CD14-positive monocyte (primary cell): Measurements from ENCODE around the gene SPPL3. TPM values are rescaled to one million over a fixed set of nuclear protein-coding genes. Genes with fewer than 3 reads are reported as not detected.

ENCODE experiments used
- DNase-seq, 3 donors: peaks; one replicate each; pipeline ENCODE4 v3.0.0-alpha.2; 2011 to 2022
- H2AFZ ChIP-seq: 2 replicates; pipeline ENCODE4 v1.6.0; 2012; ENCODE audit warnings: mild to moderate bottlenecking, low read depth, low read length, inconsistent platforms; ENCODE audit not compliant: insufficient read depth, poor library complexity, severe bottlenecking
- H3K27ac ChIP-seq, 2 donors: 1 replicate in 1 of 2; 2 replicates in 1 of 2; pipeline ENCODE4 v1.5.1; 2012 to 2013; ENCODE audit warnings: low read length in 2 of 2, control low read depth in 1 of 2, inconsistent platforms in 1 of 2, low read depth in 1 of 2, mild to moderate bottlenecking in 1 of 2
- H3K27me3 ChIP-seq, 2 donors: one replicate each; pipeline versions ENCODE4 v1.6.0 to v1.6.1; 2011 to 2013; ENCODE audit warnings: low read length in 2 of 2; ENCODE audit not compliant: control insufficient read depth in 2 of 2, insufficient read depth in 2 of 2
- H3K36me3 ChIP-seq, 2 donors: replicated peaks in 1 of 2; 1 replicate in 1 of 2; 2 replicates in 1 of 2; pipeline versions ENCODE4 v1.5.1 to v1.6.1; 2012 to 2013; ENCODE audit warnings: low read length in 2 of 2, control low read depth in 1 of 2, inconsistent platforms in 1 of 2, mild to moderate bottlenecking in 1 of 2; ENCODE audit not compliant: insufficient read depth in 2 of 2, control insufficient read depth in 1 of 2
- H3K4me1 ChIP-seq, 2 donors: 1 replicate in 1 of 2; 2 replicates in 1 of 2; pipeline versions ENCODE4 v1.5.1 to v1.6.1; 2012 to 2013; ENCODE audit warnings: low read length in 2 of 2, control low read depth in 1 of 2, inconsistent platforms in 1 of 2, mild to moderate bottlenecking in 1 of 2, moderate library complexity in 1 of 2; ENCODE audit not compliant: insufficient read depth in 2 of 2, control insufficient read depth in 1 of 2
- H3K4me2 ChIP-seq: replicated peaks from 2 replicates; pipeline ENCODE3; 2012; ENCODE audit warnings: low read length, moderate library complexity, mild to moderate bottlenecking; ENCODE audit not compliant: poor library complexity, severe bottlenecking; ENCODE audit errors: extremely low read depth
- H3K4me3 ChIP-seq, 3 experiments: fragments of 200-600 bp in 1 of 3; sonication (generic) in 1 of 3; replicated peaks in 1 of 3; 1 replicate in 2 of 3; 2 replicates in 1 of 3; pipeline ENCODE4 v1.5.1; 2011 to 2013; ENCODE audit warnings: low read length in 3 of 3, mild to moderate bottlenecking in 3 of 3, control low read depth in 2 of 3, low read depth in 2 of 3, inconsistent platforms in 1 of 3, moderate library complexity in 1 of 3
- H3K79me2 ChIP-seq: 2 replicates; pipeline ENCODE4 v1.6.0; 2012; ENCODE audit warnings: mild to moderate bottlenecking, control low read depth, inconsistent platforms, low read length, moderate library complexity; ENCODE audit not compliant: insufficient read depth
- H3K9ac ChIP-seq: 2 replicates; pipeline ENCODE4 v1.6.0; 2017; ENCODE audit warnings: low read length, mild to moderate bottlenecking; ENCODE audit not compliant: insufficient read depth, poor library complexity, severe bottlenecking
- H3K9me3 ChIP-seq, 2 donors: replicated peaks in 1 of 2; 1 replicate in 1 of 2; 2 replicates in 1 of 2; pipeline versions ENCODE4 v1.5.1 to v1.6.1; 2012 to 2013; ENCODE audit warnings: low read length in 2 of 2, control low read depth in 1 of 2; ENCODE audit not compliant: control insufficient read depth in 1 of 2, insufficient read depth in 1 of 2
- H4K20me1 ChIP-seq: 2 replicates; pipeline ENCODE4 v1.6.0; 2012; ENCODE audit warnings: mild to moderate bottlenecking, low read length, control low read depth, moderate library complexity; ENCODE audit not compliant: insufficient read depth
- H3K27ac Mint-ChIP-seq, 7 donors: one replicate each; pipeline ENCODE4 v1.8.0; 2020; ENCODE audit warnings: mild to moderate bottlenecking in 7 of 7, mixed read lengths in 7 of 7, moderate library complexity in 6 of 7, inconsistent platforms in 2 of 7
- H3K27me3 Mint-ChIP-seq, 3 donors: one replicate each; pipeline ENCODE4 v1.8.0; 2021 to 2022; ENCODE audit warnings: low read depth in 3 of 3, mild to moderate bottlenecking in 3 of 3, mixed read lengths in 3 of 3, moderate library complexity in 3 of 3, inconsistent platforms in 1 of 3
- H3K36me3 Mint-ChIP-seq, 2 donors: one replicate each; pipeline ENCODE4 v1.8.0; 2020; ENCODE audit warnings: mixed read lengths in 2 of 2, inconsistent platforms in 1 of 2, mild to moderate bottlenecking in 1 of 2
- H3K4me1 Mint-ChIP-seq: one replicate; pipeline ENCODE4 v1.8.0; 2020; ENCODE audit warnings: mild to moderate bottlenecking, mixed read lengths
- H3K4me3 Mint-ChIP-seq, 2 donors: one replicate each; pipeline ENCODE4 v1.8.0; 2020; ENCODE audit warnings: mild to moderate bottlenecking in 2 of 2, mixed read lengths in 2 of 2, moderate library complexity in 1 of 2
- H3K9me3 Mint-ChIP-seq, 7 donors: one replicate each; pipeline ENCODE4 v1.8.0; 2020 to 2022; ENCODE audit warnings: mixed read lengths in 7 of 7, mild to moderate bottlenecking in 6 of 7, moderate library complexity in 6 of 7, inconsistent platforms in 2 of 7
- WGBS: methylation state at CpG from one replicate; pipeline ENCODE4 v1.1.5; 2013; ENCODE audit warnings: missing lambda C conversion rate; ENCODE audit not compliant: insufficient coverage; 5-methylcytosine and 5-hydroxymethylcytosine counted together
- intact Hi-C, 2 donors: fragments of 100-400 bp; cut with micrococcal nuclease; formaldehyde crosslinking; loops; one replicate each; pipeline versions ENCODE4 v1.15.0 to v1.15.1; 2023
- polyA plus RNA-seq, 3 donors: library from polyadenylated mRNA; depleted of rRNA in 1 of 3; unstranded in 2 of 3; stranded (reverse) in 1 of 3; fragments of 300-500 nt in 2 of 3; fragments of >200 nt in 1 of 3; fragmentation: Illumina TruSeq in 2 of 3; gene quantifications; 1 replicate in 2 of 3; 2 replicates in 1 of 3; pipeline ENCODE4 v1.2.3, GENCODE V29; 2012 to 2021
- TF ChIP-seq, protein P1 (sequence below): fragments of 200-600 bp; IDR thresholded peaks from one replicate; pipeline ENCODE4 v1.8.0; 2022; ENCODE audit warnings: antibody characterized with exemption, mild to moderate bottlenecking

SPPL3 gene
- polyA plus RNA-seq, 3 donors = 14.5 to 18.6 (median 18.5) TPM

DNA sequence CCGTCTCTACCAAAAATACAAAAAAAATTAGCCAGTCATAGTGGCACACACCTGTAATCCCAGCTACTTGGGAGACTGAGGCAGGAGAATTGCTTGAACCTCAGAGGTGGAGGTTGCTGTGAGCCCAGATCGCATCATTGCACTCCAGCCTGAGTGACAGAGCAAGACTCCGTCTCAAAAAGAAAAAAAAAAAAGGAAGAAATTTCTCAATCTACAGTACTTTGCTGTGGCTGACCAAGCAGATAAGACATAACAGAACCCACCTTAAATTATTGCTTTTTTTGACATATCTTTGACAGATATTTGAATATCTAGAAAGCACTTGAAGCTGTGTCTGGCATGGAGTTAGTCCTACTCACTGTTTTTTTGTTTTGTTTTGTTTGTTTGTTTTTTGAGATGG lies 39.3 kb upstream of the SPPL3 start:
- Mint-ChIP-seq H3K27ac (peak overlapping the region in 1 of 7 donors; percentile 45), H3K27me3 (peaks cover 0 to 2% (median 0%) of the 10 kb centered on the region in 3 donors), H3K4me3 (no peak overlapping the region), H3K36me3 (no peaks in the 10 kb centered on the region), H3K4me1 (peaks cover 47% of the 10 kb centered on the region), H3K9me3 (no peaks in the 10 kb centered on the region)
- TF ChIP-seq, protein P1, sequence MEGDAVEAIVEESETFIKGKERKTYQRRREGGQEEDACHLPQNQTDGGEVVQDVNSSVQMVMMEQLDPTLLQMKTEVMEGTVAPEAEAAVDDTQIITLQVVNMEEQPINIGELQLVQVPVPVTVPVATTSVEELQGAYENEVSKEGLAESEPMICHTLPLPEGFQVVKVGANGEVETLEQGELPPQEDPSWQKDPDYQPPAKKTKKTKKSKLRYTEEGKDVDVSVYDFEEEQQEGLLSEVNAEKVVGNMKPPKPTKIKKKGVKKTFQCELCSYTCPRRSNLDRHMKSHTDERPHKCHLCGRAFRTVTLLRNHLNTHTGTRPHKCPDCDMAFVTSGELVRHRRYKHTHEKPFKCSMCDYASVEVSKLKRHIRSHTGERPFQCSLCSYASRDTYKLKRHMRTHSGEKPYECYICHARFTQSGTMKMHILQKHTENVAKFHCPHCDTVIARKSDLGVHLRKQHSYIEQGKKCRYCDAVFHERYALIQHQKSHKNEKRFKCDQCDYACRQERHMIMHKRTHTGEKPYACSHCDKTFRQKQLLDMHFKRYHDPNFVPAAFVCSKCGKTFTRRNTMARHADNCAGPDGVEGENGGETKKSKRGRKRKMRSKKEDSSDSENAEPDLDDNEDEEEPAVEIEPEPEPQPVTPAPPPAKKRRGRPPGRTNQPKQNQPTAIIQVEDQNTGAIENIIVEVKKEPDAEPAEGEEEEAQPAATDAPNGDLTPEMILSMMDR = no peak
- Histone ChIP-seq H3K4me2 (no peak overlapping the region), H3K9me3 (no peaks in the 10 kb centered on the region), H3K27ac (no peak overlapping the region), H3K36me3 (no peaks in the 10 kb centered on the region), H3K27me3 (no peaks in the 10 kb centered on the region), H3K79me2 (no peaks in the 10 kb centered on the region), H3K4me1 (peaks cover 36 to 42% of the 10 kb centered on the region in 2 donors), H3K9ac (no peak overlapping the region), H3K4me3 (no peak overlapping the region), H4K20me1 (no peaks in the 10 kb centered on the region), H2AFZ (no peak overlapping the region)
- intact Hi-C loops = no loop called here
- DNase-seq = no peak
- WGBS = no CpG with 5 or more reads among the region's 3 CpGs

DNA sequence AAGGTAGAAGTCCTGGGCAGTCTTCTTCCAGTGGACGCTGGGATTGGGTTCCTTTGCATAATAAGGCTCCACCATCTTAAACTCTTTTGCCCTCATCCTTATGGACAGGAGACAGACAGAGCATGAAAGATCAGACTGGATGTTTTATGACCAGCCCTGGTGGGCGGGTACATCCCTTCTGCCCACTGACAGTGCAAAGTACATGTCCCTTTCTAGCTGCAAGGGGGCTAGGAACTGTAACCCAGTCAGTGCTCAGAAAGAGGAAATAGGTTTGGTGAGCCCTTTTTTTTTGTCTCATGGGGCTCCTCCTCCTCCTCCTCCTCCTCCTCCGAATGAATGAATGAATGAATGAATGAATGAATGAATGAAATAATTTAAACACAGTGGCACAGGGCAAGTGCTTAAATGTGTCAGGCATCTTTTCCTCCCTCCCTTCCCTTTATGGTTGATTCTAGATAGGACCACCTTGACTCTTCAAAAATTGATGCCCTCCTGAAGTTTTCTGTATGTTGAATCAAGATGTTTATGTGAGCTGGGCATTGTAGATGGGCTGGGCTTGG lies 37.8 kb upstream of the SPPL3 start:
- Histone ChIP-seq H3K27ac (no peak overlapping the region), H3K4me2 (no peak overlapping the region), H2AFZ (peak overlapping the region; percentile 23), H3K36me3 (no peaks in the 10 kb centered on the region), H3K4me1 (peaks cover 47 to 58% of the 10 kb centered on the region in 2 donors), H3K27me3 (no peaks in the 10 kb centered on the region), H3K9me3 (no peaks in the 10 kb centered on the region), H3K79me2 (no peaks in the 10 kb centered on the region), H3K9ac (no peak overlapping the region), H3K4me3 (no peak overlapping the region), H4K20me1 (no peaks in the 10 kb centered on the region)
- H3K9me3 Mint-ChIP-seq = no peaks in the 10 kb centered on the region
- no peaks in the 10 kb centered on the region for H3K36me3 Mint-ChIP-seq
- H3K4me3 Mint-ChIP-seq = no peak overlapping the region
- peak overlapping the region in 1 of 7 donors; percentile 39 for H3K27ac Mint-ChIP-seq
- TF ChIP-seq, protein P1 = no peak
- H3K27me3 Mint-ChIP-seq = peaks cover 0 to 2% (median 0%) of the 10 kb centered on the region in 3 donors
- 50% methylated on average over 1 of the region's 3 CpGs for WGBS
- intact Hi-C loops = no loop called here
- peak in 1 of 3 donors; percentile 20 for DNase-seq
- peaks cover 61% of the 10 kb centered on the region for H3K4me1 Mint-ChIP-seq
